HUES6 (cell line): Measurements from ENCODE around the gene TUBGCP4.
"Not testable (repeated sequence)": the region's sequence is repeated elsewhere in the genome, so short reads cannot be mapped to it uniquely, and the experiment has no call there.

Source experiments
- H3K27ac ChIP-seq: 2 replicates; pipeline ENCODE4 v1.7.0; 2013; ENCODE audit warnings: low read depth, mild to moderate bottlenecking, low read length, inconsistent platforms
- H3K27me3 ChIP-seq: 2 replicates; pipeline ENCODE4 v1.6.1; 2013; ENCODE audit warnings: low read length; ENCODE audit not compliant: control insufficient read depth, insufficient read depth
- H3K36me3 ChIP-seq: 2 replicates; pipeline ENCODE4 v1.6.1; 2013; ENCODE audit warnings: low read length; ENCODE audit not compliant: control insufficient read depth, insufficient read depth
- H3K4me1 ChIP-seq: 2 replicates; pipeline ENCODE4 v1.6.1; 2013; ENCODE audit warnings: low read length; ENCODE audit not compliant: control insufficient read depth, insufficient read depth
- H3K4me3 ChIP-seq: 2 replicates; pipeline ENCODE4 v1.5.1; 2013; ENCODE audit warnings: low read depth, low read length
- H3K9ac ChIP-seq: one replicate; pipeline ENCODE4 v1.6.1; 2013; ENCODE audit warnings: mild to moderate bottlenecking, low read length
- H3K9me3 ChIP-seq: 2 replicates; pipeline ENCODE4 v1.6.1; 2013; ENCODE audit warnings: low read depth, low read length; ENCODE audit not compliant: control insufficient read depth, insufficient read depth

The TUBGCP4 gene

GRCh38 chr15:43361313-43361903 is 9.5 kb upstream of the TUBGCP4 start:
- Histone ChIP-seq H3K27ac (no peak overlapping the region), H3K27me3 (no peaks in the 10 kb centered on the region), H3K36me3 (peaks cover 83% of the 10 kb centered on the region)

GRCh38 chr15:43370310-43370974 is 459 bp upstream of the TUBGCP4 start:
- Histone ChIP-seq H3K4me1 (peaks cover 5% of the 10 kb centered on the region; the same call in 1 of the 2 replicates), H3K36me3 (peaks cover 34% of the 10 kb centered on the region), H3K9ac (peak overlapping the region; percentile 80), H3K4me3 (peak overlapping the region; percentile 98), H3K27ac (peak overlapping the region; percentile 34; the same call in 1 of the 2 replicates), H3K27me3 (no peaks in the 10 kb centered on the region), H3K9me3 (no peaks in the 10 kb centered on the region)

More at GRCh38 chr15:43361313-43361903, 9.5 kb upstream of the TUBGCP4 start:
- Histone ChIP-seq H3K9me3 (peaks cover 25% of the 10 kb centered on the region), H3K4me1 (no peaks in the 10 kb centered on the region), H3K4me3 (no peak overlapping the region), H3K9ac (no peak overlapping the region)

GRCh38 chr15:43376017-43376705 is 5.3 kb downstream of the TUBGCP4 start:
- H3K4me3 ChIP-seq, result no peak overlapping the region
- no peak overlapping the region for H3K27ac ChIP-seq
- H3K9me3 ChIP-seq, result no peaks in the 10 kb centered on the region
- peaks cover 37% of the 10 kb centered on the region for H3K36me3 ChIP-seq
- no peaks in the 10 kb centered on the region for H3K4me1 ChIP-seq
- H3K9ac ChIP-seq, result no peak overlapping the region
- H3K27me3 ChIP-seq, result no peaks in the 10 kb centered on the region

GRCh38 chr15:43378601-43379000 is 7.7 kb downstream of the TUBGCP4 start:
- Histone ChIP-seq H3K4me1 (no peaks in the 10 kb centered on the region), H3K27ac (no peak overlapping the region), H3K36me3 (peaks cover 55% of the 10 kb centered on the region), H3K4me3 (no peak overlapping the region), H3K9ac (no peak overlapping the region), H3K27me3 (no peaks in the 10 kb centered on the region), H3K9me3 (no peaks in the 10 kb centered on the region)

GRCh38 chr15:43382310-43382709 is 11.4 kb downstream of the TUBGCP4 start:
- no peak overlapping the region for H3K27ac ChIP-seq
- H3K9me3 ChIP-seq, result no peaks in the 10 kb centered on the region
- no peak overlapping the region for H3K9ac ChIP-seq
- no peaks in the 10 kb centered on the region for H3K27me3 ChIP-seq
- no peak overlapping the region for H3K4me3 ChIP-seq
- H3K4me1 ChIP-seq, result no peaks in the 10 kb centered on the region
- H3K36me3 ChIP-seq, result peaks cover 76% of the 10 kb centered on the region

- Histone ChIP-seq H3K9me3 (no peaks in the 10 kb centered on the region), H3K4me1 (no peaks in the 10 kb centered on the region), H3K27me3 (no peaks in the 10 kb centered on the region), H3K36me3 (peaks cover 75% of the 10 kb centered on the region), H3K4me3 (no peak overlapping the region), H3K27ac (no peak overlapping the region), H3K9ac (no peak overlapping the region)
Observed at GRCh38 chr15:43383070-43383469, 12.2 kb downstream of the TUBGCP4 start.

- no peaks in the 10 kb centered on the region for H3K4me1 ChIP-seq
- H3K9me3 ChIP-seq, result no peaks in the 10 kb centered on the region
Observed at GRCh38 chr15:43390723-43391122, 19.8 kb downstream of the TUBGCP4 start.

GRCh38 chr15:43393592-43393991 is 22.7 kb downstream of the TUBGCP4 start:
- not testable (repeated sequence) for H3K4me3 ChIP-seq, H3K27ac ChIP-seq, H3K4me1 ChIP-seq, H3K9ac ChIP-seq, H3K9me3 ChIP-seq, H3K27me3 ChIP-seq
- peaks cover 47% of the 10 kb centered on the region for H3K36me3 ChIP-seq

More at GRCh38 chr15:43390723-43391122, 19.8 kb downstream of the TUBGCP4 start:
- Histone ChIP-seq H3K27ac (no peak overlapping the region), H3K4me3 (no peak overlapping the region), H3K27me3 (no peaks in the 10 kb centered on the region), H3K36me3 (peaks cover 39% of the 10 kb centered on the region), H3K9ac (no peak overlapping the region)

GRCh38 chr15:43402255-43402654 is 31.4 kb downstream of the TUBGCP4 start:
- Histone ChIP-seq H3K4me1 (no peaks in the 10 kb centered on the region), H3K36me3 (peaks cover 94% of the 10 kb centered on the region), H3K27ac (no peak overlapping the region)

GRCh38 chr15:43403616-43404015 is 32.7 kb downstream of the TUBGCP4 start:
- Histone ChIP-seq H3K4me3 (no peak overlapping the region), H3K27me3 (no peaks in the 10 kb centered on the region), H3K9me3 (no peaks in the 10 kb centered on the region), H3K27ac (no peak overlapping the region), H3K36me3 (peaks cover 95% of the 10 kb centered on the region), H3K4me1 (no peaks in the 10 kb centered on the region), H3K9ac (no peak overlapping the region)

More at GRCh38 chr15:43402255-43402654, 31.4 kb downstream of the TUBGCP4 start:
- no peak overlapping the region for H3K4me3 ChIP-seq
- H3K27me3 ChIP-seq, result no peaks in the 10 kb centered on the region
- no peaks in the 10 kb centered on the region for H3K9me3 ChIP-seq
- no peak overlapping the region for H3K9ac ChIP-seq

GRCh38 chr15:43404130-43404529 is 33.2 kb downstream of the TUBGCP4 start:
- Histone ChIP-seq H3K27me3 (no peaks in the 10 kb centered on the region), H3K9me3 (no peaks in the 10 kb centered on the region), H3K9ac (no peak overlapping the region), H3K36me3 (peaks cover 95% of the 10 kb centered on the region), H3K27ac (no peak overlapping the region), H3K4me1 (no peaks in the 10 kb centered on the region), H3K4me3 (no peak overlapping the region)
